HG02852 (cell line): ENCODE results near the gene BAIAP2L2.
"Not testable (repeated sequence)": the region's sequence is repeated elsewhere in the genome, so short reads cannot be mapped to it uniquely, and the experiment has no call there.

Experiments used
- ATAC-seq: cut with Tn5 transposase; IDR thresholded peaks from one replicate; pipeline ENCODE4 v1.9.1; 2021; ENCODE audit warnings: mild to moderate bottlenecking, moderate library complexity; ENCODE audit not compliant: unreplicated experiment

The BAIAP2L2 gene

DNA sequence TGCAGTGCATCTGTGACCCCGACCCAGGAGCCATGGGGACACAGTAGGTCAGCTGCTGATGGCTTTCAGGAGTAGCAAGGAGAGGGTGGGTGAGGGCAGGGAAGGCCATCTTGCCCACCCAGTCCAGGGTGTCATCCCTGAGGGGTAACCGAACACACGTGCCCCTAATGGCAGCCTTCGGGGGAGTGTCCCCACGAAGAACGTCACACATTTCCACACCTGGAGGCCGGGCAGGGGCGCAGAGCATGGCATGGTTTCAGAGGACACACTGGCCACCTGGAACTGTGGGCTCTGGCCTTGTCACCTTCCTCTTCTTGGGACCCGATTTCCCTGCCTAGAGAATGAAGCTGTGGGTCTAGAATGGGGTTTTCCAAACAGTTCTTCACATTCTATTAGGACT is 19.4 kb upstream of the BAIAP2L2 start:
- ATAC-seq = no peak

DNA sequence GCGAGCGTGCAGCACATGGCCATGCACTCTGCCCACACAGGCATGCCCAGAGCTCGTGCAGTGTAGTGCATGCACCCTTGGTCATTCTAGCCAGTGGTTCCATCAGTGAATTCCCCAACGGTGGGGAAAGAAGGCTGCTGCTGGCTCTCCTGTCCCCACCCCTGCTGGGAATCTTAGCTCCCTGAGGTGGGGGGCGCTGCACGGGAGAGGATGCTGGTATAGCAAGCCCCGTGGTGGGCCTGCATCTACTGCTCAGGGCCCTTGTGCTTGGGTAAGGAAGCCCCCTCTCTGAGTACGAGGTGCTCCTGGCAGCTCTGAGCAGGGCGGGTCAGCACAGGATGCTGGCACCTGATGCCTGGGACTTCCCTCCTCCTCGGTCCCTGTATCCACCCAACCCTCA is 18.5 kb upstream of the BAIAP2L2 start:
- ATAC-seq = no peak

DNA sequence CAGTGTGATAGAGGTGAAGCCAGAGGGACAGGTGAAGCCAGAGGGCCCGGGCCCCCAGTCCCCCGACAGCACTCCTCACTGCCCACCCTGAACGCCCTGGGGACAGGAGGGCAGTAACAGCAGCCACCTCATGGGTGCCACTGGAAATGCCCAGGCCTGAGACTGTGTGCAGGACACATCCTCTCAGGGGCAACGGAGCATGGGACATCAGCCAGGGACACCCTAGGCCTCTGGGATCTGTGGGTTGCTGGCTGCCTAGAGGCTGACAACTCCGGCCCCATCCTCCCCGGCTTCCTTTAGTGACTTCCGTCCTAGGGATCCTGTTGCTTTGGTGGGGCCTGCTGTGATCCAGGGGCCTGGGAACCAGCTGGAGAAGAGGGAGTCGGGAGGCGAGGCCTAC is 17.4 kb upstream of the BAIAP2L2 start:
- no peak for ATAC-seq

DNA sequence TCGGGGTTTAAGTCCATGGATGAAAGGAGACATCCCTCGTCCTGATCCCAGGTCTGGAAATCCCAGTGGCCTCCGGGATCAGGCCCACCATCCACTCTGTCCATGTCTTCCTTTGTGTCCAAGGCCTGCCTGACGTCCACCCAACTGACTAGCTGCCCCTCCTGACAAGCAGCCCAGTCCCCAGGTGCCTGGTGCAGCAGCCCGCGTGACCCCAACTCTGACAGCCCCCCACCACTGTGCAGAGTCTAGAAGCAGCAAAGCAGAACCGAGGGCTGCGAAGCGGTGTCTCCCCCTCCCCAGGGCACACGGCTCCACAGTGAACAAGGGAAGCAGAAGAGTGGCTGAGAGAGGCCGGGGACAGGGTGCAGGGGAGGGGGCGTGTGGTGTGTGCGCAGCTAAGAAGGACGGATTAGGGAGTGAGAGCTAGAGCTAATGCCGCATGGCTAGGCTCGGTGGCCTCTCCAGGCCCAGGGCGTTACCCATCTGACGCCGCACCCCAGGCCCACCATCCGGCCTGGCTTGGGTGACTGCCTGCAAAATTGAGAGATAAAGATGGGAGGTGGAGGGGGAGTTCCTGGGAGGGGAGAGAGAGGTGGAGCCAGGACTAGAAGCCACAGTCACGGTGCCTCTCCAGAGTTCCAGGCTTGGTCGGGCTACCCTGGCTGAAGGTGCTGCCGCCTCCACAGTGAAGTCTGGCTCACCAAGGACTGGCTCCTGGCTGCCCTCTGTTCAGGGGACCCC is 16.6 kb upstream of the BAIAP2L2 start:
- no peak for ATAC-seq

DNA sequence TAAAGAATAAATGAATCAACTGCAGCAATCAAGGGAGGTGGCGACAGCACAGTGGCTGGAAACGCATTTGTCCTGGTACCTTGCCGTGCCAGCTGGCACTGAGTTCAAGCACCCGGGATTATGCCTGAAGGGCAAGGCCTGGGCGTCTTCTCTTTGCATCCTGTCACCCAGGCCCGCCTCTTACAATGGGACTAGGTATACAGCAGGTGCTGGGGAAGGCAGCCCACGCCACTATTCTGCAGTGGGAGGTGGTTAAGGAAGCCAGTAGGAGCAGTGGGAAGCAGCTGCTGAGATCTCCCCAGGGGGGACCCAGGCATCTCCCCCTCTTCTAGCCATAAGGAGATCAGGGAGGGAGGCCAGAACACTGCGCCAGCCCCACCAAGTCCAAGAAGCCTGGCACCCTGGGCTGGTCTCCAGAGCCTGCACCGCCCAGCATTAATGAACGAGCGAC is 15.3 kb upstream of the BAIAP2L2 start:
- no peak for ATAC-seq

DNA sequence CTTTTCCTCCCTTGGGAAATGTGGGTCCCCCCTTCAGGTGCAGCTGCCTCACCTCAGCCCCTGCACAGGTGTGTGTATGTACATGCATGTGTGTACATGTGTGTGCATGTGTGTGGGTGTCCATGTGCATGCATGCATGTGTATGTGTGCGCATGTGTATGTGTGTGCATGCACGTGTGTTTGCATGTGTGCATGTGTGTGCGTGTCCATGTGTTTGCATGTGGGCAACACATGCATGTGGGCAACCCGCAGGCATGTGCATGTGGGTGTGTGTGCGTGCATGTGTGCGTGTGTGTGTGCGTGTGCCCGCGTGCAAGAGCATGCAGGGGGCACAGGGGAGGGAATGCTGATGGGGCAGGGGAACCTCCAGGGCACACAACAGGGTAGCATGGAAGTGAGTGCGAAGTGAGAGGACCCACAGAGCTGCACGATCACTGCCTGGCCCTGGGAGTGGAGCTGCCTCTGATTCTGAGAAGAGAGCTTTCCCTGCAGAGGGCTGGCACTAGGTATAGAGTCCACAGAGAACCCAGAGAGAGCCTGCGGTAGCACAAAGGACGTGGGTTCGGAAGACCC is 14.6 kb upstream of the BAIAP2L2 start:
- no peak for ATAC-seq

DNA sequence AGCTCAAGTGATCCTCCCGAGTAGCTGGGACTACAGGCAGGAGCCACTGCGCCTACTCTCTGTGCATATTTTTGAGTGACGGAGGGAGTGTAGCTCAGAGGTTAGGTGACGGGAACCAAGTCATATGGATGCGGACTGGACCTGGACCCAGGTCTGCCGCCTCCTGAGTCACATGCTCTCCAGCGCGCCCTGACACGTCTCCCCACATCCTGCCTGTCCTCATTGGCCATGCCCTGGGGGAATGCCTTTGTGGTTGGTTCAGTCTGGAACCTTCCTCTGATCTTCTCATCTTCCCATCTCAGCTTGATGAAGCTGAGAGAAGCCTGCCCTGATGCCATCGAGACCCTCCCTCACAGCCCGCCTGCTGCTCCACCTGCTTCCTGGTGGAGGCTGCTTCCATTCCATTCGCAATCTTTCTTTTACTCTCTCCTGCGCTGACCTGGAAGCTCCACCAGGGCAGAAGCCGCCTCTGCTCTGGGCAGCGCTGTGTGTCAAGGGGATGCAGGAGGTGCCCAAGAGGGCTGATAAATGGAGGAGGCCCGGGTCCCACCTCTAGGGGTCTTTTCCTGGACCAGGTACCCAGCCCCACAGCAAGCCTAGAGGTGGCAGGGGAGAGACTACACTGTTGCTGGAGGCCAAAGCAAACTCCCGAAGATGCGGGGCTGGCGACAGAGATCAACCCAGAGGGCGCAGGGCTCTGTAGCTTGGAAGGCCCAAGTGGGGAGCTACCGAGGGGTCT is 13.9 kb upstream of the BAIAP2L2 start:
- no peak for ATAC-seq

DNA sequence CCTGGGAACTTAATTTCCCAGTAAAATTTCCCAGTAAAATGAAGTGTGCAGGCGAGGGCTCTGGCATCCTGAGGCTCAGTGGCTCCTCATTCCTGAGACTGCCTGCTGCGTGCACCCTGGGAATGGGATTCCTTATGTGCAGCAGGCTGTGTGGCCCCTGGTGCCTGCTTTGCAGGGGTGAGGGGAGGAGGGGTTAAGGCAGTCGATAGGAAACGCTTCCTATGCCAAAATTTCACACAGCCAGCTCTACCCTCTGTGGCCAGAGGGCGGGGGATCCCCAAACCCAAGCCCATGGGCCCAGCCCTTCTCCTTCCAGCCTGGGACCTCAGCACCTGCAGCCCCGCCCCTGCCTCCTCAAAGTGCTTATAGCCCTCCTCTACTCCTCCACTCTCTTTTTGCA is 12.1 kb upstream of the BAIAP2L2 start:
- no peak for ATAC-seq

DNA sequence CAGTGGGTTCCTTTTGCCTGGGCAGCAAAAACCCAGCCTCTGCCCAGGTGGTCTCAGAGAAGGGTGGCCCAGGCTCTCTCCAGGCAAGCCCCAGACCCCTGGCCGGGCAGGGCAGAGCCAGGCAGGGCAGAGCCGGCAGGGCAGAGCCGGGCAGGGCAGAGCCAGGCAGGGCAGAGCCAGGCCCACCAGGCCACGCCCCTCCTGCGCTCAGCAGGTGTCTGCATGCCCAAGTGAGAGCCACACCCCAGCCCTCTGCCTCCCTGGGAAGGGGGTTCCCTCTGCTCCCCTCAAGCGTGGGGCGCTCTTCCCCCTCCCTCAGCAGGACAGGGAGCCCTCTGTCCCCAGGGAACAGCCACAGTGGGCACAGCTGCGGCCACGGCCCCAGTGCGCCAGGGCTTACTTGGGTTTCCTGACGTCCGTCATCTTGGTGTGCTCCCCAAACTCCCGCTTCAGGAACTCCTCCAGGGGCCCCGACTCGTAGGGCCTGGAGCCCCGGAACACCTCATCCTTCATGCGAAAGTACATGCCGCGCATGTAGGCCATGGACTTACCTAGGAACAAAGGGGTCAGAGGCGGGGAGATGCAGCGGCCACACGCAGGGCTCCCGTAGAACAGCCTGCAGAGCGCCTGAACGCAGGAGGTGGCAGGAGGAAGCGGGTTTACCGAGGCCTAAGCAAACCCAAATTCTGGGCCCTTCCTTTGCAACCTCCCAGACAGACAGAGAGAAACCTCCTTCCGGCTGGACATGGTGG is 10.1 kb upstream of the BAIAP2L2 start:
- no peak for ATAC-seq

DNA sequence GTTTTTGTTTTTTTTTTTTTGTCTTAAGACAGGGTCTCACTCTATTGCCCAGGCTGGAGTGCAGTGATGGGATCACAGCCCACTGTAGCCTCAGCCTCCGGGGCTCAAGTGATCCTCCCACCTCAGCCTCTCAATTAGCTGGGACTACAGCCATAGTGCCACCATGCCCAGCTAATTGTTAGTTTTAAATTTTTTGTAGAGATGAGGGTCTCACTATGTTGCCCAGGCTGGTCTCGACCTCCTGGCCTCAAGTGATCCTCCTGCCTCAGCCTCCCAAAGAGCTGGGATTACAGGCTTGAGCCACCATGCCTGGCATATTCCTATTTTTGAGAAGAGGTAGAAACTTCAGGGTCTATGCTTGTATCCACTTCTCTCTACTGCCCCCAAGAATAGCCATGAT is 8.3 kb upstream of the BAIAP2L2 start:
- ATAC-seq = not testable (repeated sequence)

DNA sequence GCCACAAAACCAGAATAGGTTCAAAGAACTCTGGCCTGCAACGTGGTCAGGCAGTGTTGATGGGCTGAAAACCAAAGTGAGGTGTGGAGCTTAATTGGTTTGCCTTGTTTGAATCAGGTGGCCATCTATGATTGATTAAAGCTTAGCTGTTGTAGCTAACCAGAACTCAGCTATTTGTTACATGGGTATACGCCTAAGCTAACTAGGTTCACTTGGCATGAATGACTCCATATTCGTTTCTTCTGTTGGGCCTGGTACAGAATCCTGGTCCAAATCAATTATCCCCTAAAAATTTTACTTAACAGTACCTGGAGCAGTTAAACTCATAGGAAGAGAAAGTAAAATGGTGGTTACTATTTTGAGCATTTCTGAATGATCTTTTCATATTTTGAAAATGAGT is 7.7 kb upstream of the BAIAP2L2 start:
- ATAC-seq = no peak

DNA sequence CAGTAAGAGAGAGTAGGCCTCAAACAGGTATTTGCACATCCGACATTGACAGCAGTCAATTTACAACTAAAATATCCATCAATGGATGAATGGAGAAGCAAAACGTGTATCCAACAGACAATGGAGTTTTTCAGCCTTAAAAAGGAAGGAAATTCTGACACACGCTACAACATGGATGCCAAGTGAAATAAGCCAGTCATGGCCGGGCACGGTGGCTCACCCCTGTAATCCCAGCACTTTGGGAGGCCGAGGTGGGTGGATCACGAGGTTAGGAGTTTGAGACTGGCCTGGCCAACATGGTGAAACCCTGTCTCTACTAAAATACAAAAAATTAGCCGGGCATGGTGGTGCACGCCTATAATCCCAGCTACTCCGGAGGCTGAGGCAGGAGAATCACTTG is 7.1 kb upstream of the BAIAP2L2 start:
- not testable (repeated sequence) for ATAC-seq

DNA sequence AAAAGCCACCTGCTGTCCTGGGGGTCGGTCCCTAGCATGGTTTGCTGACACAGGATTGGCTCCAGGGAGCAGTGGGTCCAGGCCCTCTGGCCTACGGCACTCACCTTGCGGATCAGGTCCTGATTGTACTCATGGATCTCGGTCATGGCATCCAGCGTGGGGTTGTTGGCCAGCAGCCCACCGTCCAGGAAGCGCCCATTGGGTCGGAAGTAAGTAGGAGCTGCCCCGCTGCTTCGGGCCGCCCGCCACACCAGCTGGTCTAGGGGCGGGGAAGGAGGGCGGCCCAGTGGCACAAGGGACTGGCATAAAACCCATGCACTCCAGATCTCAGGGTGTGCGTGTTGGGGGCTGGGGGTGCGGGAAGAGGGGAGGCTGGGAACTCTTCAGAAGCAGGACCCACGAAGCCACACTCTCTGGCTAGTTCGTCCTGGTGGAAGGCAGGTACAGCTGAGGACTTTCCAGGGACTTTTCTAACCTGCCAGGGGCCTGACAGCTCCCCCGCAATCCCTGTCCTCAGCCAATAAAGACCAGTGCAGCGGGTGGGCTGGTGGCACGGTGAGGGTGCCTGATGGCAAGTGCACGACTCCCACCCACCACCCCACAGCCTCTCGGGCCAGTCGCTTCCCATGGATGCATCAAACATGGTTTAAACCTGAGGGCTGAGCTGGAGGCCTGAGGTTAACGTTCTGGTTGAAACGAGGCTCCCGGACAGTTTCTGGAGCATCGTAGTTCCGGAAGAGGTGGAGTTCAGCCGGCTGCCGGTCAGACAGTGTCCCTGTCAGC is 5.1 kb upstream of the BAIAP2L2 start:
- no peak for ATAC-seq

DNA sequence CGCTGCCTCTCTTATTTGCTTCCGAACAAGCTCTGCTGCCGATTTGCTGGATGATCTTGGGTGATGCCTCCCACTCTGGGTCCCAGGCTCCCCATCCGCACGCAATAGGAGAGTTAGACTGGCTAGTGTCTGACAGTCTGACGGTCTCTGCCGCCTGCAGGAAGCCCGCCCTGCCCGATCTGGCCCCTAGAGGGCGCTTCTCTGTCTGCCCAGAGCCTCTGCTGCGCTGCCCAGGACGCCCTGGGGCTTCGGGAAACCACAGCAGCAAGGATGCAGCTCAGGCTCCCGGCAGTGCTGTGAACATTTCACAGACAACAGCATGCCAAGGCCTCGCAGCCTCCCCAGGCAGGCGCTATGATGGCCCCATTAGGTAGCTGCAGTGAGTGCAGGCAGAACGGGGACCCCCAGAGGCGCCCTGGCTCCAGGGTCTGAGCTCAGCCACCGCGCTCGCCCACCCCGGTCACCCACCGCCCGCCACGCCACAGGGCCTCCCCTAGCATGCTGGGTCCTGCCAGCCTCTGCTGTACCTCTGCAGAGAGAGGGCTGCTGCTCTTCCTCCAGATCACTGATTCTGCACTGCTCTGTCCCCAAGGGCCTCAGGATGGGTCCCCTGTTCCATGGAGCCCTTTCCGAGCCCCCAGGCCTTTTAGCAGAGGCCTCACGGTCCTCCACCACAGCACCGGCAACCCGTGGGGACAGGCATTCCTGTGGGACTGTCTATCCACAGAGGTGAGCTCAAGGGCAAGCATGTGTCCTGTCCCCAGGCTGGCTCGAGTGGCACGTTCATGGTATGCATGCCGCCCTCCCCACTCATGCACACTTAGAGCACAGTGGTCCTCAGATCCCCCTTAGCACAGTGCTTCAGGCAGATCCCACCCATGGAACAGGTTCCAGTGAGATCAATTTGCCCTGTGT is 4.3 kb upstream of the BAIAP2L2 start:
- ATAC-seq = no peak

DNA sequence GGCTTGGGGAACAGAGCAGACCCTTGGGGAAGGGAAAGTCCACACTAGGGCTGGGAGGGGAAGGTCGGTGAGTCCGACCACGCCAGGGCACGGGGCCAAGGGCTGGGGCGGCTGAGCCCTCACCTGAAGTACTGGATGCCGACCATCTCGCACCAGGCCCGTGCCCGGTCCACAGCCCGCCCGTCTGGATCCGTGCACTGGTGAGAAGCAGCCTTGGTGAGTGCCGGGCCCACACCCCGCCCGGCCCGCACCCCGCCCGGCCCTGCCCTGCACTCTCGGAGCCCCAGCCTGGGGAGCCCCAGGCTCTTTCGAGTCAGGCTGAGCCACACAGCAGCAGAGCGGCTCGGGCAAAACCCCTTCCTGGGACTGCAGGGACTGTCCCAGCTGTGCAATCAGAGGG is 1.9 kb upstream of the BAIAP2L2 start:
- no peak for ATAC-seq

DNA sequence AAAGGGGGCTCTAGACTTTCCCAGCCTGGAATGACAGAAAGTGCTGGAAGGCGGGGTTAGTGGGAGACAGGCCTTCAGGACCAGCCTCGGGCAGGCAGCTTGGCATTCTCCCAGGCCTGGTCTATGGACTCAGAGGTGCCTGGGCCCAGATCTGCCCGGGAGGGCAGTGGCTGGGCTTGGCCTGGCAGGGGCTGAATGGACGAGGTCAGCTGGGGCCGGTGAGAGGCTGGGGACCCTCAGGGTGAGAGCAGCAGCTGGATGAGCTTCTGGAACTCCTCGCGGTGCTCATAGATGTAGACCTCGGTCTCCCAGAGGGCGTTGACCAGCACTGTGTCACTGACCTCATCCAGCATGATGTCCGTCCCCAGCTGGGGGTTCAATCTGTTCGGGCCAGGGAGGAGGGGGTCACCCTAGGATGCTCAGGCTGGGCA is 1.5 kb upstream of the BAIAP2L2 start:
- ATAC-seq = no peak

DNA sequence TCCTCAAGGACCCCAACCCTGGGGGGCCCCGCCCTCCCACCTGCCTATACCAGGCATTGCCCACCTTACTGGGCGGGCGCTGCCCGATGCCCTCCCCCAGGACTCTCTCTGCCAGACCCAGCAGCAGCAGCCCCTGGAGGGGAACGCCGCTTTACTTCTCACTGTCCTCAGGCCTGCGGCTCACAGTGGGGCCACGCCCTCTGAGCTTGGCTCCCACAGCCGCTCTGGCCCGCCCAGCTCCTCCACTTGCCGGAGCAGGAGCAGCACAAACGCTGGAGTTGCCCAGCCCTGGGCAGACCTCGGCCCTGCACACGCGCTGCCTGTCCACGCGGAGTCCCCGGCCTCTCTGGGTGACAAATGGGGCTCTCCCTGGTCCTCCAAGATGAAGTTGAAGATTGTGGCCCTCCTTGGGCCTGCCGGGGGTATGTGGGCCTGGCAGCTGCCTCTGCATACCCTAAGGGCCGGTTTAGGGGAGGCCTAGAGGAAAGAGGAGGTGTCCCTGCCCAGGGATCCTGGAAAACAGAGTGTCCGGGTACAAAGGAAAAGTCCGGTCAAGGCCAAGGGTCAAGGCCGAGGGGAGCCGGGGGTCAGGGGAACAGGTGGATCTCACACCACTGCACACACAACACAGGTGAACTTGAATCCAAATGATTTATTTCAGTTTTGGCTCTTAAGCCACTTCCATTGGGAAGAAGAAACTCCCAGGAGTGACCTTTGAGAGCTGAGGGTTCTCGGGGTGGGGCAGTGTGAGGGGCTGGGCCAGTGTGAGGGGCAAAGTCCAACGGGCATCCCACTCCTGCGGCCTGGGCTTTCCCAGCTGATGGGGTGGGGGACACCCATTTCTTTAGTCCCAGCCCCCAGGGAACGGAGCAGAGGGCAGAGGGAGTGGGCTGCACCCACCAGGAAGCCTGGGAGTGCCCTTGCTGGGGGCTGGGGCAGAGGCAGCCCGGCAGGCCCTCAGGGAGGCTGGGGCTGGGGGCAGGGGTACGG is 674 bp upstream of the BAIAP2L2 start:
- no peak for ATAC-seq

DNA sequence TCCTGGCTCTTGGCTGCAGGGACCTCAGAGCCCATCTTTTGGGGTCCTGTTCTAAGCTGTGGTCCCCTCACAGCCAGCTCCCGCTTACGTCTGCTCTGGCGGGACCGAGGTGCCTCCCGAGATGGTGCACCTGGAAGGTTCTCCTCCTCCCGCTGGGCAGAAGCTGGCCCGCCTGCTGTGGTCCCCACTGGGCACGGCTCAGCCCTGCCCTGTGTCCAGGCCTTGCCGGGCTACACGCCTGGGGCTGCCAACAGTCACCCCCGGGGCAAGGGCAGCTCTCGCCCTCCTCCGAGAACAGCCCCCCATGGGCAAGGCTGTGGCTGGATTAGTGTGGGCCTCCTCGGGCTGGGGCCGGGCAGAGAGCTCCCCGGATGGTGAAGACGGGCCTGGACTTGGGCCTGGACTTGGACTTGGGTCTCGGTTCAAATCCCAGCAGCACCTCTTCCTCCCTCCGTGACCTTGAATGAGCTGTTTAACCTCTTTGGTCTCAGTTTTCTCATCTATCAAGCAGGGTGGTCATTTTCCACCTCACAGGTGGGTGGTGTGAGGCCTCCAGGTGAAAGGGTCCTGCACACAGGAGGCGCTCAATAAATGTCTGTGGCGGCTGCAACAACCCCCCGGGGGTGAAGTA is 998 bp downstream of the BAIAP2L2 start:
- no peak for ATAC-seq
